GM12875 (cell line): ENCODE data around the gene NXPE1.

ENCODE experiments used
- H3K4me3 ChIP-seq: one replicate; pipeline ENCODE4 v1.5.1; 2011; ENCODE audit warnings: low read depth, low read length, control low read depth
- CTCF ChIP-seq: IDR thresholded peaks from 2 replicates; pipeline ENCODE4 v1.5.1; 2011; ENCODE audit warnings: low read depth, mild to moderate bottlenecking, control low read depth, inconsistent platforms, low read length, moderate library complexity, borderline replicate concordance; ENCODE audit not compliant: insufficient read depth

NXPE1 gene

DNA sequence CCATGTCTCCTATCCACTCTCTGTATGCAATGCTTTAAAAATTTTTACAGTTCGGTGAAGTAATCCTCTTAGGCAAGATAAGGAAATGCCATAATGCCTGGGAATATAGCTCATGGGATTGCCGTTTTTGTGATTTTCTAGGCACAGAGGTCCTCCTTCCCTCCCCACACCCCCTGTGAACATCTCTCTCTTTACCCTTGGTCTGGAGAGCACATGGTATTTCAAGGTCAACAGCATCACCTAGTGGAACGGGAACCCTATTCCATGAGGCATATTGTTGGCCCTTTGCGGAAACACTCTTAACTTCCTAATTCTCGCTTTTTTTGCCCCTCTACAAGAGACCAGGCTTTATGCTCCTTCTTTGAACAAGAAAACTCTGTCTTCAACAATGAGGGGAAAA lies 27.1 kb upstream of the NXPE1 start:
- H3K4me3 ChIP-seq, result no peak overlapping the region
- no peak for TF ChIP-seq CTCF

- H3K4me3 ChIP-seq, result no peak overlapping the region
- TF ChIP-seq CTCF, result no peak
Observed at GRCh38 chr11:114571712-114572111, 12.0 kb upstream of the NXPE1 start.

DNA sequence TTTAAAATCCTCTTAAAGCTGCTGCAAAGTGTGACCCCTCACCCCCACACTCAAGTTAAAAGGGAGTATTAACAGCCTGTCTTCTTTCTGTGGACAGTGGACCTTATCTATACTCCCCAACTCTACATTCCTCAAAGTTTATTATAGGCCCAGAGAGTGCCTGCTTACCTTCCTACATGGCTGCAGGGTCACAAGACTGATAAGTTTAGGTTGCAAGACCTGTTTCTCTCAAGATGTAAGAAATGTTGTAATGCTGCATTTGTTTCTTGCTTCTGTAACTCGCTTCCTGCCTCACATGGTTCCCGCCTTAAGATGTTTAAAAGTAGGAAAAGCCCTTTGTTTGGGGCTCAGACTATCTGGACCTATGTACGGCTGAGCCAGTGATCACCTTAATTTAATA lies 10.1 kb upstream of the NXPE1 start:
- no peak overlapping the region for H3K4me3 ChIP-seq
- TF ChIP-seq CTCF, result no peak

- TF ChIP-seq CTCF, result no peak
- no peak overlapping the region for H3K4me3 ChIP-seq
Observed at GRCh38 chr11:114566276-114566675, 6.6 kb upstream of the NXPE1 start.

DNA sequence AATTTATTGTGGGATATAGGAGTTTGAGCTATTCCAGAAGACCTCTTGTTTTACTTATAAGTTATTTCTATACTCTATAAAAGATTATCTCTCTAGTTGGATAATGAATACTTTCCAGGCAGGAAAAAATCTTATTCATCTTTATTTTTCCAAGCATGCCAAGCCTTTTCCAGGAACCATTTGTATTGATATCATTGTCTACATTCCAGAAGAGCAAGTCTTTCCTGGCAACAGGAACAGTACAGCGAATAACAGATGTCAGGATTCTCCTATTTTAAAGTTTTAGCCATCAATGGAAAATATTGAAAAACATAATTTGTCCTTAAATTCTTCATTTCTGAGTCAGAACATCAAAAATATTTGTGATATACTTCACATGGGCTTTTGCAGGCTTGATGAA lies 5.2 kb upstream of the NXPE1 start:
- no peak for TF ChIP-seq CTCF

DNA sequence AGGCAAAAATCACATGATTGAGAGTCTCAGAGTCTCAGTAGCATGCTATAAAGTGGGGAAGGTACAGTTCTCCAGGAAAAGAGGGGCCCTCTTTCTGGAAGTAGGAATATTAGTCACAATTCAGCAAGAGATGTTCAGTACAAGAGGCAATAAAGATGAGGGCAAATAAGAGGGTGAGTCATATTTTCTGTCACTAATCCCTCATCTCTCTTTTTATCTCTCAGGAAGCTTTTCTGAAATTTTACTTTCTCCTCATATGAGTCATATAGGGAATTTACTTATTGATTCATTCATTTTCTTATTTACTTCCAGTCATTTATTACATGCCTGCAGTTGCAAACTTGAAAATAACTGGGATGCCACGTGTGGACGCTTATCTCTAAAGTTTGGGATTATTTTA lies 3.4 kb upstream of the NXPE1 start:
- no peak overlapping the region for H3K4me3 ChIP-seq
- no peak for TF ChIP-seq CTCF

More for the DNA sequence above, 5.2 kb upstream of the NXPE1 start:
- no peak overlapping the region for H3K4me3 ChIP-seq

DNA sequence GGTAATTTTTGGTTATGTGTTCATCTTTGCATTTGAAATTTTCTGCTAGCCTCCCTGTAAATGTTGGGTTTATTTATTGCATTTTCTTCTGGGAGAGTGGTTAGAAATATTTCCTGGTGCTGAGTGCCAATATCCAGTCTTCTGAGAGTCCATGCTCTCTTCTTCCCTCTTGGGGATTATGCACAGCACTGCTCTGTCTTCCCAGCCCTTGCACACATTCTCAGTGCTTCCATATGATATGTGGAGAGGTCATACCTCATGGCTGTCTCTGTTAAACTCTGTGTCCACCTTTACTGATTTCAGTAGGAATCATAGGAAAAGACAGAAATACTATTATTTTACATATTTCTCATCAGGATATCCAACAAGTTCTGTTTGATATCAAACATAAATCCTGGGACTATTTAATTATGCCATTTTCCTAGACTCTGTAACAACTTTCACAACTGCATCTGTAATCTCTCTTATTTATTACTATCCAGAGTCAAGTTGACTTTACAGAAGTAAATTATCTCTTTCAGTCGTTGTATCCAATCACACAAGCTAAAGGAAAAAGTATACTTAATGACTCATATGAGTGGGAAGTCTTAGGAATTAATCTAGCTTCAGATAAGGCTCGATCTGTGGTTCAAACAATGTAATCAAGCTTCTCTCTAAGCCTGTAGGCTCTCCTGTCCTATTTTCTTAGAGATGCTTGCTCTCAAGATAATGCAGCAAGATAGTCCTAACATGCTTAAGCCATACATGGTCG lies 2.7 kb upstream of the NXPE1 start:
- H3K4me3 ChIP-seq, result no peak overlapping the region
- no peak for TF ChIP-seq CTCF
